A549 (cell line): ENCODE data around the gene MYPOP. TPM values are rescaled to one million over a fixed set of nuclear protein-coding genes. Genes with fewer than 3 reads are reported as not detected.

ENCODE experiments used
- ATAC-seq, 2 experiments: fragments of 200-7000 bp in 1 of 2; fragments of >200 bp in 1 of 2; cut with Nextera tagmentation in 1 of 2; cut with Tn5 transposase in 1 of 2; 3 replicates each; pipeline versions ENCODE4 v1.8.0 to v1.9.1; 2018 to 2020; ENCODE audit warnings: mild to moderate bottlenecking in 1 of 2, moderate library complexity in 1 of 2
- CTCF ChIA-PET: fragments of 300-600 bp; sonication (Branson Sonifier 250); formaldehyde crosslinking; extraction: SDS; loops from one replicate; lab custom pipeline; 2021; ENCODE audit warnings: antibody characterized with exemption, inconsistent platforms; lab: Yijun Ruan, JAX
- POLR2A ChIA-PET: fragments of 350-600 bp; formaldehyde crosslinking; extraction: SDS; loops from one replicate; lab custom pipeline; 2021; ENCODE audit warnings: antibody characterized with exemption, inconsistent platforms; lab: Yijun Ruan, JAX
- DNase-seq, 2 experiments: peaks; one replicate each; pipeline versions ENCODE4 v3.0.0 to v3.0.0-alpha.2; 2011 to 2016; ENCODE audit warnings: low read depth in 1 of 2, low spot score in 1 of 2
- FAIRE-seq: peaks from 2 replicates; lab custom pipeline; 2011; peaks lifted over from hg19 to GRCh38; lab: Jason Lieb, UNC
- H3K27ac ChIP-seq, 2 experiments: fragments of >200 bp; sonication (Bioruptor Twin); formaldehyde crosslinking; 3 replicates each; pipeline ENCODE4 v1.5.1; 2016 to 2017
- H3K4me1 ChIP-seq: fragments of >200 bp; sonication (Bioruptor Twin); formaldehyde crosslinking; 3 replicates; pipeline ENCODE4 v1.6.1; 2016
- H3K4me2 ChIP-seq: fragments of >200 bp; sonication (Bioruptor Twin); formaldehyde crosslinking; 3 replicates; pipeline ENCODE4 v1.6.1; 2016
- H3K4me3 ChIP-seq: fragments of >200 bp; sonication (Bioruptor Twin); formaldehyde crosslinking; 3 replicates; pipeline ENCODE4 v1.5.1; 2016
- H3K9me3 ChIP-seq: fragments of >200 bp; sonication (Bioruptor Twin); formaldehyde crosslinking; 3 replicates; pipeline ENCODE4 v1.6.1; 2016
- BHLHE40 ChIP-seq: IDR thresholded peaks from 2 replicates; pipeline ENCODE4 v1.6.1; 2012; ENCODE audit warnings: low read depth, low read length, inconsistent platforms
- EHF ChIP-seq: fragments of 250-450 bp; sonication (Bioruptor Pico); IDR thresholded peaks from 2 replicates; pipeline ENCODE4 v1.5.0; 2020; ENCODE audit warnings: mild to moderate bottlenecking
- EP300 ChIP-seq, 2 experiments: fragments of >200 bp; sonication (Bioruptor Twin); formaldehyde crosslinking; IDR thresholded peaks; 2 replicates in 1 of 2; 3 replicates in 1 of 2; pipeline ENCODE4 v1.6.1; 2016 to 2017
- FOSB ChIP-seq: fragments of 250-450 bp; sonication (Bioruptor Pico); IDR thresholded peaks from 2 replicates; pipeline ENCODE4 v1.5.0; 2020; ENCODE audit warnings: mild to moderate bottlenecking, moderate library complexity
- FOSL2 ChIP-seq, 2 experiments: fragments of 450-650 bp in 1 of 2; fragments of >200 bp in 1 of 2; sonication (Bioruptor Twin) in 1 of 2; formaldehyde crosslinking; IDR thresholded peaks; 2 replicates each; pipeline versions ENCODE4 v1.5.0 to v1.6.1; 2016 to 2020; ENCODE audit warnings: mild to moderate bottlenecking in 1 of 2, moderate library complexity in 1 of 2
- FOXS1 ChIP-seq: fragments of 250-450 bp; sonication (Bioruptor Pico); IDR thresholded peaks from 2 replicates; pipeline ENCODE4 v1.5.0; 2020; ENCODE audit warnings: mild to moderate bottlenecking, moderate library complexity
- HDAC2 ChIP-seq: fragments of 200-600 bp; sonication (generic); IDR thresholded peaks from 2 replicates; pipeline ENCODE4 v1.6.1; 2016
- HEYL ChIP-seq: fragments of 250-450 bp; sonication (Bioruptor Pico); IDR thresholded peaks from 2 replicates; pipeline ENCODE4 v1.8.0; 2021; ENCODE audit warnings: mild to moderate bottlenecking, moderate library complexity
- HOXB5 ChIP-seq: fragments of 250-450 bp; sonication (Bioruptor Pico); IDR thresholded peaks from 2 replicates; pipeline ENCODE4 v1.5.0; 2020; ENCODE audit warnings: mild to moderate bottlenecking, moderate library complexity
- KDM1A ChIP-seq: fragments of 200-600 bp; sonication (generic); IDR thresholded peaks from 2 replicates; pipeline ENCODE4 v1.6.1; 2016; ENCODE audit warnings: low read depth, mild to moderate bottlenecking
- KDM5A ChIP-seq: fragments of 200-600 bp; sonication (generic); IDR thresholded peaks from 2 replicates; pipeline ENCODE4 v1.6.1; 2016; ENCODE audit warnings: antibody characterized with exemption, mild to moderate bottlenecking
- MAFK ChIP-seq: fragments of 450-650 bp; IDR thresholded peaks from 2 replicates; pipeline ENCODE4 v1.6.1; 2014; ENCODE audit not compliant: partially characterized antibody
- NR3C1 ChIP-seq: fragments of >200 bp; sonication (Bioruptor Twin); formaldehyde crosslinking; IDR thresholded peaks from 3 replicates; pipeline ENCODE4 v1.6.1; 2017
- PBX3 ChIP-seq: IDR thresholded peaks from 2 replicates; pipeline ENCODE4 v1.6.1; 2012
- PHF8 ChIP-seq: fragments of 200-600 bp; sonication (generic); IDR thresholded peaks from 2 replicates; pipeline ENCODE4 v1.6.1; 2016; ENCODE audit warnings: low read depth, mild to moderate bottlenecking, antibody characterized with exemption, moderate library complexity, borderline replicate concordance
- POLR2A ChIP-seq: IDR thresholded peaks from 2 replicates; pipeline ENCODE4 v1.6.1; 2012; ENCODE audit warnings: mild to moderate bottlenecking, low read length
- RARB ChIP-seq: fragments of 250-450 bp; sonication (Bioruptor Pico); IDR thresholded peaks from 2 replicates; pipeline ENCODE4 v1.8.0; 2021; ENCODE audit warnings: mild to moderate bottlenecking, moderate library complexity
- RCOR1 ChIP-seq: fragments of 150-350 bp; IDR thresholded peaks from 2 replicates; pipeline ENCODE4 v1.6.1; 2014; ENCODE audit warnings: antibody characterized with exemption, low read length, low read depth
- RNF2 ChIP-seq: fragments of 200-600 bp; sonication (generic); IDR thresholded peaks from 2 replicates; pipeline ENCODE4 v1.6.1; 2016; ENCODE audit warnings: low read depth, mild to moderate bottlenecking, antibody characterized with exemption, moderate library complexity, borderline replicate concordance
- SREBF2 ChIP-seq: fragments of 450-650 bp; IDR thresholded peaks from 2 replicates; pipeline ENCODE4 v1.6.1; 2014; ENCODE audit warnings: mild to moderate bottlenecking, moderate library complexity
- TFCP2L1 ChIP-seq: fragments of 250-450 bp; sonication (Bioruptor Pico); IDR thresholded peaks from 2 replicates; pipeline ENCODE4 v1.5.0; 2021; ENCODE audit warnings: mild to moderate bottlenecking
- TP53 ChIP-seq: fragments of 250-450 bp; sonication (Bioruptor Pico); IDR thresholded peaks from 2 replicates; pipeline ENCODE4 v1.5.0; 2021; ENCODE audit warnings: mild to moderate bottlenecking, moderate library complexity
- ZC3H11A ChIP-seq: fragments of 450-650 bp; IDR thresholded peaks from 2 replicates; pipeline ENCODE4 v1.6.1; 2014; ENCODE audit warnings: antibody characterized with exemption, mild to moderate bottlenecking
- ZNF302 ChIP-seq: fragments of 250-450 bp; sonication (Bioruptor Pico); IDR thresholded peaks from 2 replicates; pipeline ENCODE4 v1.9.0; 2021; ENCODE audit warnings: inconsistent platforms, mild to moderate bottlenecking, moderate library complexity
- WGBS: methylation state at CpG from one replicate; pipeline ENCODE4 v1.1.6; 2017; ENCODE audit errors: missing lambda C conversion rate; 5-methylcytosine and 5-hydroxymethylcytosine counted together
- polyA plus RNA-seq, 4 experiments: library from polyadenylated mRNA; depleted of rRNA in 3 of 4; stranded (reverse); fragments of >200 nt; fragmentation: RNase III in 1 of 4; extraction: RNeasy Plus Mini Kit Qiagen cat#74134 plus additional on column Dnase treatment in 1 of 4; gene quantifications; 2 replicates in 3 of 4; 3 replicates in 1 of 4; pipeline ENCODE4 v1.2.3, GENCODE V29; 2011 to 2017

MYPOP gene
- polyA plus RNA-seq, 2 of the 4 experiments (the other 2 are of a cell fraction): 2.1 to 10.5 TPM

- H3K4me3 ChIP-seq: no peak overlapping the region
- H3K4me1 ChIP-seq: no peaks in the 10 kb centered on the region; the same call in 2 of the 3 replicates
- 0 out of 3 replicates have a peak, but pooled peaks cover 4% of the 10 kb centered on the region for H3K9me3 ChIP-seq
- TF ChIP-seq ZNF302 (CRISPR knock-in tag) (no peak), RNF2 (no peak), BHLHE40 (no peak), RCOR1 (no peak), SREBF2 (no peak), KDM5A (no peak), FOSL2 (IDR thresholded peaks at IDR 0.05) (no peak), FOSL2 (CRISPR knock-in tag; IDR thresholded peaks at IDR 0.05) (no peak), PHF8 (no peak), TP53 (CRISPR knock-in tag) (no peak)
- FAIRE-seq (no peak), ATAC-seq (no peak), DNase-seq (no peak)
- no peak overlapping the region for H3K4me2 ChIP-seq
- WGBS: 90% methylated on average over 32 of the region's 32 CpGs
- ChIA-PET POLR2A (no interaction called here), CTCF (interaction anchor here (1.2 kb wide), 1 partner anchor 137 kb away, joined by 3 read pairs; no protein-coding TSS in a partner anchor)
- no peak overlapping the region for H3K27ac ChIP-seq
Measured at GRCh38 chr19:45940515-45940805, 38.0 kb upstream of the MYPOP start.

GRCh38 chr19:45939792-45940514, 37.5 kb upstream of the MYPOP start:
- no peak overlapping the region for H3K27ac ChIP-seq
- CTCF ChIA-PET: interaction anchor here (1.2 kb wide), 1 partner anchor 137 kb away, joined by 3 read pairs; no protein-coding TSS in a partner anchor
- no peak overlapping the region for H3K4me2 ChIP-seq
- peaks cover 4% of the 10 kb centered on the region; the same call in 1 of the 3 replicates for H3K4me1 ChIP-seq
- 0 out of 3 replicates have a peak, but pooled peaks cover 4% of the 10 kb centered on the region for H3K9me3 ChIP-seq
- 87% methylated on average over 50 of the region's 67 CpGs for WGBS
- DNase-seq (no peak), FAIRE-seq (no peak), ATAC-seq (no peak)
- H3K4me3 ChIP-seq: no peak overlapping the region
- TF ChIP-seq FOXS1 (CRISPR knock-in tag) (no peak), SREBF2 (no peak), FOSL2 (IDR thresholded peaks at IDR 0.05) (no peak), FOSL2 (CRISPR knock-in tag; IDR thresholded peaks at IDR 0.05) (no peak), HEYL (CRISPR knock-in tag) (no peak), EHF (no peak), HDAC2 (no peak)
- POLR2A ChIA-PET: no interaction called here

- H3K4me3 ChIP-seq: no peak overlapping the region
- peaks cover 11% of the 10 kb centered on the region; the same call in 1 of the 3 replicates for H3K4me1 ChIP-seq
- 67% methylated on average over 3 of the region's 3 CpGs for WGBS
- TF ChIP-seq EP300 (IDR thresholded peaks at IDR 0.05): no peak
- TF ChIP-seq ZC3H11A: no peak
- TF ChIP-seq PHF8: no peak
- no peak for TF ChIP-seq MAFK
- no peak for TF ChIP-seq FOXS1 (CRISPR knock-in tag)
- no peak for TF ChIP-seq NR3C1
- no peak for TF ChIP-seq TFCP2L1 (CRISPR knock-in tag)
- no peak for TF ChIP-seq POLR2A
- TF ChIP-seq TP53 (CRISPR knock-in tag): no peak
- no peak for TF ChIP-seq FOSB (CRISPR knock-in tag)
- no peak overlapping the region for H3K27ac ChIP-seq
- H3K4me2 ChIP-seq: no peak overlapping the region
- no peaks in the 10 kb centered on the region for H3K9me3 ChIP-seq
- ChIA-PET CTCF (interaction anchor here (0.7 kb wide), 1 partner anchor 26 kb away, joined by 4 read pairs; no protein-coding TSS in a partner anchor), POLR2A (interaction anchor here (0.7 kb wide), 1 partner anchor 14 kb away, joined by 5 read pairs; no protein-coding TSS in a partner anchor)
- DNase-seq: no peak
- FAIRE-seq: no peak
- no peak for ATAC-seq
Measured at GRCh38 chr19:45938733-45939319, 36.4 kb upstream of the MYPOP start.

- peak overlapping the region; percentile 38; the same call in 2 of the 3 replicates for H3K4me2 ChIP-seq
- TF ChIP-seq POLR2A: no peak
- TF ChIP-seq KDM1A: no peak
- TF ChIP-seq HOXB5 (CRISPR knock-in tag): no peak
- no peak for TF ChIP-seq ZC3H11A
- TF ChIP-seq BHLHE40: no peak
- TF ChIP-seq RARB: no peak
- TF ChIP-seq PBX3: no peak
- no peak for TF ChIP-seq PHF8
- no peak for TF ChIP-seq ZNF302 (CRISPR knock-in tag)
- TF ChIP-seq FOSL2 (IDR thresholded peaks at IDR 0.05): no peak
- TF ChIP-seq FOSL2 (CRISPR knock-in tag; IDR thresholded peaks at IDR 0.05): no peak
- WGBS: 29% methylated on average over 19 of the region's 19 CpGs
Measured at GRCh38 chr19:45935267-45935666, 32.9 kb upstream of the MYPOP start.

More at GRCh38 chr19:45935267-45935666, 32.9 kb upstream of the MYPOP start:
- Histone ChIP-seq H3K4me1 (peaks cover 11% of the 10 kb centered on the region; the same call in 1 of the 3 replicates), H3K9me3 (no peaks in the 10 kb centered on the region), H3K4me3 (no peak overlapping the region), H3K27ac (no peak overlapping the region)
- DNase-seq (no peak), FAIRE-seq (no peak), ATAC-seq (peak; percentile 36 to 58; a peak in 5 of 6 replicates)
- POLR2A ChIA-PET: no interaction called here
- CTCF ChIA-PET: interaction anchor here (1.6 kb wide), 1 partner anchor 13 kb away, joined by 3 read pairs; no protein-coding TSS in a partner anchor
